Measurements from ENCODE around the gene CYSRT1.
A peak's percentile ranks its signal among the peaks of the same experiment; 100 is the strongest.

Gene CYSRT1

GRCh38 chr9:137222190-137223077 is 2.5 kb upstream of the CYSRT1 start, which contains the start of gene RNF208 (continued):
- TF ChIP-seq ZSCAN4 (tag by site-specific recombination; IDR thresholded peaks at IDR 0.05), result no peak
- no peak for TF ChIP-seq ZSCAN30 (tag by site-specific recombination; IDR thresholded peaks at IDR 0.05)
- no peak for TF ChIP-seq ZNF658 (tag by site-specific recombination; IDR thresholded peaks at IDR 0.05)
- TF ChIP-seq ZNF140 (tag by site-specific recombination; IDR thresholded peaks at IDR 0.05), result no peak
- no peak for TF ChIP-seq ZNF48 (tag by site-specific recombination; IDR thresholded peaks at IDR 0.05)
- TF ChIP-seq ZNF114 (tag by site-specific recombination; IDR thresholded peaks at IDR 0.05), result no peak
- TF ChIP-seq ZNF302 (tag by site-specific recombination; IDR thresholded peaks at IDR 0.05; ENCODE audit: low read depth), result no peak
- no peak for TF ChIP-seq BCL11A (tag by site-specific recombination; IDR thresholded peaks at IDR 0.05; ENCODE audit: low read depth)
- no peak for TF ChIP-seq SP7 (tag by site-specific recombination; IDR thresholded peaks at IDR 0.05)
- TF ChIP-seq ZNF792 (tag by site-specific recombination; IDR thresholded peaks at IDR 0.05), result no peak
- TF ChIP-seq FEZF1 (tag by site-specific recombination; IDR thresholded peaks at IDR 0.05), result no peak
- TF ChIP-seq ELK4 (IDR thresholded peaks at IDR 0.05; ENCODE audit: borderline replicate concordance, low read depth, low read length), result no peak
- TF ChIP-seq ZNF645 (tag by site-specific recombination; IDR thresholded peaks at IDR 0.05), result no peak
- no peak for TF ChIP-seq CTCF (tag by site-specific recombination; IDR thresholded peaks at IDR 0.05)
- TF ChIP-seq ZNF211 (tag by site-specific recombination; IDR thresholded peaks at IDR 0.05; ENCODE audit: low read depth), result no peak
- TF ChIP-seq SCRT1 (tag by site-specific recombination; IDR thresholded peaks at IDR 0.05; ENCODE audit: borderline replicate concordance), result no peak
- no peak for TF ChIP-seq ZSCAN16 (tag by site-specific recombination; IDR thresholded peaks at IDR 0.05)
- no peak for TF ChIP-seq ZNF398 (tag by site-specific recombination; IDR thresholded peaks at IDR 0.05)
- TF ChIP-seq ZNF639 (tag by site-specific recombination; IDR thresholded peaks at IDR 0.05), result no peak
- no peak for TF ChIP-seq TRIM28 (IDR thresholded peaks at IDR 0.05; ENCODE audit: borderline replicate concordance, low read length)
- TF ChIP-seq ZNF311 (tag by site-specific recombination; IDR thresholded peaks at IDR 0.05; ENCODE audit: borderline replicate concordance), result no peak
- no peak for TF ChIP-seq ZNF221 (tag by site-specific recombination; IDR thresholded peaks at IDR 0.05; ENCODE audit: borderline replicate concordance)
- TF ChIP-seq KLF8 (tag by site-specific recombination; IDR thresholded peaks at IDR 0.05), result no peak
- no peak for TF ChIP-seq ZNF704 (tag by site-specific recombination; IDR thresholded peaks at IDR 0.05)
- peak; percentile 61; the same call in 1 of the 2 replicates for TF ChIP-seq ZBTB20 (tag by site-specific recombination; IDR thresholded peaks at IDR 0.05)
- no peak for TF ChIP-seq IKZF3 (tag by site-specific recombination; IDR thresholded peaks at IDR 0.05)
- TF ChIP-seq ZNF18 (tag by site-specific recombination; IDR thresholded peaks at IDR 0.05), result no peak
- TF ChIP-seq ZNF514 (tag by site-specific recombination; IDR thresholded peaks at IDR 0.05), result no peak
- no peak for TF ChIP-seq KLF9 (tag by site-specific recombination; IDR thresholded peaks at IDR 0.05; ENCODE audit: low read depth)
